ENCODE results near the gene FRMPD1. TPM values are rescaled to one million over a fixed set of nuclear protein-coding genes. Genes with fewer than 3 reads are reported as not detected.
A peak's percentile ranks its signal among the peaks of the same experiment; 100 is the strongest.

The FRMPD1 gene
- total and polyA plus RNA-seq, 2 of the 13 experiments (the other 11 are each of a cell fraction or from before 2014, with no cell fraction given): not detected

DNA sequence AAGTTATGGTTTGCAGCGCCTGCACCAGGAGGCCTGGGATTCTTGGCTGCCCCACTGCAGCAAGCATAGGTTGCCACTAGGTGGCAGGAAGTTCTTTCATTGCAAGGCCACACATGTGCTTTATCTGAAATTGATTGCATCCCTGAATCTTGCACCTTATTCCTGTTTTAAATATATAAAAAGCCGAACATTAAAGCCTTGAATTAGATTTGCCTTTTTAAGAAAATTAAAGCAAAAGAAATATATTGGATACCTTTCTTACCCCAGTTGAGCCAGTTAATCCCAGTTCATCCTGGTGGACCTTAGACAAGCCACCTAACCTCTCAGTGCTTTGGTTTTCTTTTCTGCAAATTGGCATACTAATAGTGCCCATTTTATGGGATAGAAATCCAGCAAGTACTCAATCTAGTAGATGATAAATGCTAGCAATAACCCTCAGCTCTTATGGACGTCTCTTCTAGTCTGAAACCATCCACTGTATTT lies 96.6 kb downstream of the FRMPD1 start (continued):
- TF ChIP-seq, protein P1, sequence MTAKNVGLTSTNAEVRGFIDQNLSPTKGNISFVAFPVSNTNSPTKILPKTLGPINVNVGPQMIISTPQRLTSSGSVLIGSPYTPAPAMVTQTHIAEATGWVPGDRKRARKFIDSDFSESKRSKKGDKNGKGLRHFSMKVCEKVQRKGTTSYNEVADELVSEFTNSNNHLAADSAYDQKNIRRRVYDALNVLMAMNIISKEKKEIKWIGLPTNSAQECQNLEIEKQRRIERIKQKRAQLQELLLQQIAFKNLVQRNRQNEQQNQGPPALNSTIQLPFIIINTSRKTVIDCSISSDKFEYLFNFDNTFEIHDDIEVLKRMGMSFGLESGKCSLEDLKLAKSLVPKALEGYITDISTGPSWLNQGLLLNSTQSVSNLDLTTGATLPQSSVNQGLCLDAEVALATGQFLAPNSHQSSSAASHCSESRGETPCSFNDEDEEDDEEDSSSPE (CRISPR knock-in tag; IDR thresholded peaks at IDR 0.05): no peak
- TF ChIP-seq, protein P2, sequence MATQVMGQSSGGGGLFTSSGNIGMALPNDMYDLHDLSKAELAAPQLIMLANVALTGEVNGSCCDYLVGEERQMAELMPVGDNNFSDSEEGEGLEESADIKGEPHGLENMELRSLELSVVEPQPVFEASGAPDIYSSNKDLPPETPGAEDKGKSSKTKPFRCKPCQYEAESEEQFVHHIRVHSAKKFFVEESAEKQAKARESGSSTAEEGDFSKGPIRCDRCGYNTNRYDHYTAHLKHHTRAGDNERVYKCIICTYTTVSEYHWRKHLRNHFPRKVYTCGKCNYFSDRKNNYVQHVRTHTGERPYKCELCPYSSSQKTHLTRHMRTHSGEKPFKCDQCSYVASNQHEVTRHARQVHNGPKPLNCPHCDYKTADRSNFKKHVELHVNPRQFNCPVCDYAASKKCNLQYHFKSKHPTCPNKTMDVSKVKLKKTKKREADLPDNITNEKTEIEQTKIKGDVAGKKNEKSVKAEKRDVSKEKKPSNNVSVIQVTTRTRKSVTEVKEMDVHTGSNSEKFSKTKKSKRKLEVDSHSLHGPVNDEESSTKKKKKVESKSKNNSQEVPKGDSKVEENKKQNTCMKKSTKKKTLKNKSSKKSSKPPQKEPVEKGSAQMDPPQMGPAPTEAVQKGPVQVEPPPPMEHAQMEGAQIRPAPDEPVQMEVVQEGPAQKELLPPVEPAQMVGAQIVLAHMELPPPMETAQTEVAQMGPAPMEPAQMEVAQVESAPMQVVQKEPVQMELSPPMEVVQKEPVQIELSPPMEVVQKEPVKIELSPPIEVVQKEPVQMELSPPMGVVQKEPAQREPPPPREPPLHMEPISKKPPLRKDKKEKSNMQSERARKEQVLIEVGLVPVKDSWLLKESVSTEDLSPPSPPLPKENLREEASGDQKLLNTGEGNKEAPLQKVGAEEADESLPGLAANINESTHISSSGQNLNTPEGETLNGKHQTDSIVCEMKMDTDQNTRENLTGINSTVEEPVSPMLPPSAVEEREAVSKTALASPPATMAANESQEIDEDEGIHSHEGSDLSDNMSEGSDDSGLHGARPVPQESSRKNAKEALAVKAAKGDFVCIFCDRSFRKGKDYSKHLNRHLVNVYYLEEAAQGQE (IDR thresholded peaks at IDR 0.05; ENCODE audit: borderline replicate concordance in 1 of 2, low read depth in 1 of 2, low read length in 2 of 2): no peak
- TF ChIP-seq ONECUT2 (CRISPR knock-in tag; IDR thresholded peaks at IDR 0.05) (no peak), ZFP37 (CRISPR knock-in tag; IDR thresholded peaks at IDR 0.05; ENCODE audit: borderline replicate concordance) (no peak), RXRA (CRISPR knock-in tag; IDR thresholded peaks at IDR 0.05) (no peak), SMC3 (IDR thresholded peaks at IDR 0.05; ENCODE audit: low read length) (peak; percentile 58; the same call in 1 of the 2 replicates)
- TF ChIP-seq, protein P3, sequence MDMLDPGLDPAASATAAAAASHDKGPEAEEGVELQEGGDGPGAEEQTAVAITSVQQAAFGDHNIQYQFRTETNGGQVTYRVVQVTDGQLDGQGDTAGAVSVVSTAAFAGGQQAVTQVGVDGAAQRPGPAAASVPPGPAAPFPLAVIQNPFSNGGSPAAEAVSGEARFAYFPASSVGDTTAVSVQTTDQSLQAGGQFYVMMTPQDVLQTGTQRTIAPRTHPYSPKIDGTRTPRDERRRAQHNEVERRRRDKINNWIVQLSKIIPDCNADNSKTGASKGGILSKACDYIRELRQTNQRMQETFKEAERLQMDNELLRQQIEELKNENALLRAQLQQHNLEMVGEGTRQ (IDR thresholded peaks at IDR 0.05; ENCODE audit: low read depth, low read length): no peak
- TF ChIP-seq, protein P3 (CRISPR knock-in tag; IDR thresholded peaks at IDR 0.05; ENCODE audit: borderline replicate concordance): no peak
- TF ChIP-seq, protein P4, sequence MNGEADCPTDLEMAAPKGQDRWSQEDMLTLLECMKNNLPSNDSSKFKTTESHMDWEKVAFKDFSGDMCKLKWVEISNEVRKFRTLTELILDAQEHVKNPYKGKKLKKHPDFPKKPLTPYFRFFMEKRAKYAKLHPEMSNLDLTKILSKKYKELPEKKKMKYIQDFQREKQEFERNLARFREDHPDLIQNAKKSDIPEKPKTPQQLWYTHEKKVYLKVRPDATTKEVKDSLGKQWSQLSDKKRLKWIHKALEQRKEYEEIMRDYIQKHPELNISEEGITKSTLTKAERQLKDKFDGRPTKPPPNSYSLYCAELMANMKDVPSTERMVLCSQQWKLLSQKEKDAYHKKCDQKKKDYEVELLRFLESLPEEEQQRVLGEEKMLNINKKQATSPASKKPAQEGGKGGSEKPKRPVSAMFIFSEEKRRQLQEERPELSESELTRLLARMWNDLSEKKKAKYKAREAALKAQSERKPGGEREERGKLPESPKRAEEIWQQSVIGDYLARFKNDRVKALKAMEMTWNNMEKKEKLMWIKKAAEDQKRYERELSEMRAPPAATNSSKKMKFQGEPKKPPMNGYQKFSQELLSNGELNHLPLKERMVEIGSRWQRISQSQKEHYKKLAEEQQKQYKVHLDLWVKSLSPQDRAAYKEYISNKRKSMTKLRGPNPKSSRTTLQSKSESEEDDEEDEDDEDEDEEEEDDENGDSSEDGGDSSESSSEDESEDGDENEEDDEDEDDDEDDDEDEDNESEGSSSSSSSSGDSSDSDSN (CRISPR knock-in tag; IDR thresholded peaks at IDR 0.05): no peak

All from HepG2 (cell line).